UCSD-AML1 (cell line): ENCODE results near the gene P3H4.

Source experiments
- DNase-seq: peaks from one replicate; lab custom pipeline; 2025; ENCODE audit not compliant: unreplicated experiment; lab: John Stamatoyannopoulos, UW

Gene P3H4

GRCh38 chr17:41772586-41773189 is 39.1 kb downstream of the P3H4 start:
- DNase-seq, result no peak

GRCh38 chr17:41772218-41772585 is 39.5 kb downstream of the P3H4 start:
- DNase-seq, result no peak

DNA sequence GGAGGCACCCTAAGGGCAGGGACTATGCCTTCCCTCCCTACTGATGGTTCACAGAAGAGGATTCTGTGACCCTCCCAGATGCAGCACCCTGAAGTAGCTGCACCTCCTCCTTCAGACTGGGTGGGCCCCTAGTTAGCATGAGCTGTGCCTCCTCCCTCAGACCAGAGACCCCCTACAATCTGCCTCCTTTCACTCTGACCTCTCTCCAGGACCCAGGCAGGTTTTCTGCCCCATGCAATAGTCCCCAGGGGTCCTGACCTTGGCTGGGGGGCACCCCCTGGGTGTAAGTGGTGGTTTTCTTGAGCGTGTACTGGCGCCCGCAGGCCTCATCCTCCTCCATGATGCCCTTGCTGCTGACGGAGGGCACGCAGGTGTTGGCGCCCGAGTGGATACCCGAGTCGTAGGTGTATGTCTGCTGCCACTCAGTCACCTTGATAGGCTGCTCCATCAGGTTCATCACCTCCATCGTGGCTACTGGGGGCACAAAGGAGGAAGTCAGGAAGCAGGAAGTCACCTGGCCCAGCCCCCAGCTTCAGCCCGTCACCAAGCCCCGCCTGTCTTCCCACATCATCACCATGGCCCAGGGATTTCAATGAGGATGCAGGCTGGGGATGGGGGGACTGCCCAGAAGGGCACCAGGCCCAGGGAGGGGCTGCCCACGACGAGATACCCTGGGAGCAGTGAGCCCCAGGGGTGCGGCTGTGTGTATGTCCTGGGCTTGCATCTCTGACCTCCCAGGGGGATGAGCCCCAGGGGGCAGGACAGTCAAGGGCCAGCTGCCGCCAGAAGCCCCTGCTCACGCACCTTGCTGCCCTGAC is 40.2 kb downstream of the P3H4 start:
- no peak for DNase-seq

DNA sequence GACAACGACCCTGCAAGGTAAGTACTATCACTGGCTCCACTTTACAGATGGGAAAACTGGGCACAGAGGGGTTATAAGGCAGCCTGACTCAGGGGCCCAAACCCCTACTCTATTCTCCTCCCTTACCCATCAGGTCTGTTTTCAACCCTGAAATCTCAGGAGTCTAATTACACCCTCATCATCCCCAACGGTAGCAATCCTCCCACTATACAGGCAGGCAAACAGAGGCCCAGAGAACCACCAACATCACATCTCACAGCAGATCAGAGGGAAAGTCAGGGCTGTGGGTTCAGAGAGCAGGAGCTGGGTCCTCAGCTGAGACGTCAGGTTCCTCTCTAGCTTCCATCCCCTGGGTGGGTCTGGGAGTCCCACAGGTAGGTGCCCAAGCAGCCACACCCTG is 41.8 kb downstream of the P3H4 start:
- DNase-seq, result no peak

DNA sequence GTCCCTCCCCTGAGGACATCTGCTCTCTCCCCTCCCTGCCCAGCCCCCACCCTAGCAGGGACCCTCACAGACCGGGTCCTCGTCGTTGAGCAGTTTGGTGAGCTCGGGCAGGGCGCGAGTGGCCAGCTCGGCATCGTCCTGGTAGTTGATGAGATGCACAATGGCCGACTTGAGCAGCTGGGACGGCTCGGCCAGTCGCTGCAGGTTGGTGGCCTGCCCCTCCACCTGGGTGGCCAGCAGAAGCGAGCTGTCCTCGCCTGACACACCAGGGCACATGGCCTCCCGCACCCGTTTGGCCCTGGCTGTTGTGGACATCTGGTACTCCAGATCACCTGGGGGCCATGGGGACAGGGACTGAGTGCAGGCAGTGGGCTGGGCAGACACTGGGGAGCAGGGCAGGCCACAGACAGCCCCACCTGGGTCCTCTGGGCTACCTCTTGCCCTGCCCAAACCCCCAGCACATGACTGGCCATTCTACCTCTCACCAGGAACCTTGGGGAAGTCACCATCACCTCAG is 42.3 kb downstream of the P3H4 start:
- no peak for DNase-seq

- DNase-seq, result no peak
These were observed 43.0 kb downstream of the P3H4 start for GRCh38 chr17:41768682-41769288.

- no peak for DNase-seq
These were observed 44.3 kb downstream of the P3H4 start for GRCh38 chr17:41767324-41768042.

DNA sequence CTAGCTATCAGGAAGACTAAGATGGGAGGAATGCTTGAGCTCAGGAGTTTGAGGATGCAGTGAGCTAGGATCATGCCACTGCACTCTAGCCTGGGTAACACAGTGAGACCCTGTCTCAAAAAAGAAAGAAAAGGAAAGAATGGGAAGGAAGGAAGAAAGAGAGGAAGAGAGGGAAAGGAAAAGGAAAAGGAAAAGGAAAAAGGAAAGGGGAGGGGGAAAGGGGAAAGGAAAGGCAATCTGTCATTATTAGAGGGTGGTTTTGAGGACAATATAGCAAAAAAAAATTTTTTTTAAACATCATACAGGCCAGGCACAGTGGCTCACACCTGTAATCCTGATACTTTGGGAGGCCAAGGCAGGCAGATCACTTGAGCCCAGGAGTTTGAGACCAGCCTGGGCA is 45.6 kb downstream of the P3H4 start:
- no peak for DNase-seq

DNA sequence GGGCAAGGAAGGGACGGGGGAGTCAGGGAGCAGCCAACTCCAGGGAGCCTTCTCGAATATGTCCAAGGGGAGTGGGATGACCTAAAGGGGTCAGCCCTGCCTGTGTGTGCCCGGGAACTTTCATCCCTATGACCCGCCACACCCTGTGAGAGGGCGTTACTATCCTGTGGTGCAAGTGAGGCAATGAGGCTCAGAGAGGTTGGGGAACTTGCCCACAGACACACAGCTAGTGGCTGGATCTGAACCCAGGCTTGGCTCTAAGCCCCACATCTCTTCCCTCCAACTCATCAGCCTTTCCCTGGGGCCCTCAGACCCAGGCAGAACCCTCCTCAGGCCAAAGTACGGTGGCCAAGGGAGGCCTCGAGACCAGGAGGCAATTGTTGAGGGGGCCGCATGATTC is 48.4 kb downstream of the P3H4 start:
- no peak for DNase-seq

DNA sequence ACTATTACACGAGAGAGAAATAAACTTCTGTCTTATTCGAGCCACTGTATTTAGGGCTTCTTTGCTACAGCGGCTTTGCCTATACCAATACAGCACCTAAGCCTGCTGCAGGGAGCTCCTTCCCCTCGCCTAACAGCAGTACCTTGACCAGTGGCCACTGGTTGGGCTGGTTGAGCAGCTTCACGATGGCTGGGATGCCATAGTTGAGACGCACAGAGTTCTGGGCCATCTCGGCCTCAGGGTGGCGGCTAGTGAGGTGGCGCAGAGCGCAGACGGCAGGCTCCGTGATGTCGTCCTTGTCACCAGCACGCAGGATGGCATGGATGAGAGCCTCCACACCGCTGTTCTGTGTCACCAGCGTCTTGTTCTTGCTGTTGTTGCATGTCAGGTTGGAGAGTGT is 48.9 kb downstream of the P3H4 start:
- DNase-seq, result no peak

DNA sequence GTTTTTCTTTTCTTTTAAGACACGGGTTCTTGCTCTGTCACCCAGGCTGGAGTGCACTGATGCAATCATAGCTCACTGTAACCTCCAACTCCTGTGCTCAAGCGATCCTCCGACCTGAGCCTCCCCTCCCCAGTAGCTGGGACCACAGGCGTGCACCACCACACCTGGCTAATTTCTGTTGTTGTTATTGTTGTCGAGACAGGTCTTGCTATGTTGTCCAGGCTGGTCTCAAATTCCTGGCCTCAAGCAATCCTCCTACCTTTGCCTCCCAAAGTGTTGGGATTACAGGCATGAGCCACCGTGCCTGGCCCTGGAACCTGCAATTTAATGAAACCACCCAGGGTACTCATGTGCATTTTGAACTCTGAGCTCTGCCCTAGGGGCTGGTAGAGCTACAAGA is 49.4 kb downstream of the P3H4 start:
- DNase-seq, result no peak

DNA sequence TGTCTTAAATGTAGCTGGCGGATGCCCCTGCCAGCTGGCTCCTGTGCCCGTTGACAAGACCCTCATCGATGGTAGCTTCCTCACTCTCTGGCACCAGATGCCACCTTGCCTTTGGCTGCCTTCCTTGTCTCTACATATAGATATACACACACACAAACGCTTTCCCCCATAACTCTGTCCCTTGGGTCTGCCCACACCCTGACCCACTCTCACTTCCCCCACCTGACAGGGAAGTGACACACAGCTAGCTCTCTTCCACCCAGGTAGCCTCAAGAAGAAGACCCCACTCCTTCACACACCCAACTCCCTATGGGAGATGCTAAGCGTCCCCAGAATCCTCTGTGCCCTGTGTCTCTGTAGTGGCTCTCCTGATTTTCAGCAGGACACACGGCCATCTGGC is 50.9 kb downstream of the P3H4 start:
- no peak for DNase-seq

DNA sequence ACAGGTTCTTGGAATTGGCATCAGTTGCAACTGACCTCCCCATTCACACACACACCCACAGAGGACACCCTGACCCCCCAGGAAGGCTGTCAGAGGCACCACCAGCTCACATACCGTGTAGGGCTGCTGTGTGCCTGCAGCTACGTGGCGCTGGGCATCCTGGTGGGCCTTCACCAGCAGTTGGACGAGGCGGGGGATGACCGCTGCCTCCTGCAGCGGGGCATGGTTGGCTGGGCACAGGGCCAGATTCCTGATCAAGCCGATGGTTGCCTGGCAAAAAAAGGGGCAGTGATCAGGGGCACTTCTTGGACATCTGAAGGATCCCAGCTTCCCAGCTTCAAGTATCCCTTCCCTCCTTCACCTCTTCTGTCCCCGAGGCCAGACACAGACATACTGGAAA is 53.1 kb downstream of the P3H4 start:
- no peak for DNase-seq

- DNase-seq, result no peak
These were observed 57.7 kb downstream of the P3H4 start for GRCh38 chr17:41754066-41754465.
